Measurements from ENCODE around the gene NRXN3. TPM values are rescaled to one million over a fixed set of nuclear protein-coding genes. Genes with fewer than 3 reads are reported as not detected.
"Not testable (repeated sequence)": the region's sequence is repeated elsewhere in the genome, so short reads cannot be mapped to it uniquely, and the experiment has no call there.

Gene NRXN3
- total RNA-seq, 2 experiments from 2014 or later = not detected

DNA sequence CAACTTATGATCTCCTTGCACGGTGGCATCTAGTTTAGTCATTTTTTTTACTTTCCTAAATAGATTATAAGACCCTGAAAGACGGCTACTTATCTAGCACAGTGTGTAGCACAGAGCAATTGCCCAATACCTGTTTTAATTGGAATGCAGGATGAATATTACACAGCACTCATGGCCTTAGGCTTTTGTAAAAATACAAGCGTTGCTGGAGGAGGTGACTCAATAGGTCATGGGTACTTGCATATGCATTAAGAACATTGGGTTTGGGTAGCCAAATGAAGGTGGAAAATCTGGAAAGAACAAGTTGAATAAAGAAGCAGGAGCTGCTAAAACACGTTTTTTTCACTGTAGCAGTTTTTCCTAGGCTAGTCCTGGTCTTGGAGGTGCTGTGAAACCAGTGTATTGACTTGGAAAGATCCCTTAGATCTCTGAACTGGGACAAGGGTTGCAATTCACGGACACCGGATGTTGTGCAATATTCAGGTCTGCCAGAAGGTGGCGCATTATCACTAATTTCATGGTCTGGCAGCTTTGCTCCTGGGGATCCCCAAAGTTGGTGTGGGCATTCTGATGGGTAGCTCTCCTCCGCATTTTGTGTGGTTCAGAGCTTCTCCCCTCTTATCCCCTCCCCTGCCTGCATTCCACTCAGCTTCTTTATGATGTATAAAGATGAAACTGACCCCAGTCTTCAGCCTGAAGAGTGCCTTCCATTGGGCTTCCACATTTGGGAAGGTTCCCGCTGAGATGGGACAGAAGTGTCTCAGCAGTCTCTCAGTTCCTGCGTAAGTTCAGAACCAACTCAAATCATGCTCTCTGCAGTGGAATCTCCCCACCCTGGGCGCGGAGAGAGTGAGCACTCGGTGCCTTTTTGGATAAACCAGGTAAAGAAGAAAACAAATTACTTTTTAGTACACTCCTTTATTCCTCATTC lies 278.3 kb downstream of the NRXN3 start:
- no peaks in the 10 kb centered on the region for H3K4me1 Mint-ChIP-seq (ENCODE audit: low read depth)
- no peaks in the 10 kb centered on the region for H3K36me3 Mint-ChIP-seq
- peak; percentile 51 for DNase-seq
- ChIA-PET CTCF (interaction anchor here (2.0 kb wide), 1 partner anchor 118 kb away, joined by 8 read pairs; no protein-coding TSS in a partner anchor), POLR2A (no interaction called here)
- H3K9me3 Mint-ChIP-seq = no peaks in the 10 kb centered on the region
- no peak overlapping the region for H3K4me3 Mint-ChIP-seq
- peaks cover 2% of the 10 kb centered on the region for H3K27me3 Mint-ChIP-seq
- intact Hi-C loops (cut with micrococcal nuclease) = loop anchor here (1.0 to 5.0 kb wide), 3 partner anchors 118 to 249 kb away; no protein-coding TSS in a partner anchor
- H3K27ac Mint-ChIP-seq = no peak overlapping the region

DNA sequence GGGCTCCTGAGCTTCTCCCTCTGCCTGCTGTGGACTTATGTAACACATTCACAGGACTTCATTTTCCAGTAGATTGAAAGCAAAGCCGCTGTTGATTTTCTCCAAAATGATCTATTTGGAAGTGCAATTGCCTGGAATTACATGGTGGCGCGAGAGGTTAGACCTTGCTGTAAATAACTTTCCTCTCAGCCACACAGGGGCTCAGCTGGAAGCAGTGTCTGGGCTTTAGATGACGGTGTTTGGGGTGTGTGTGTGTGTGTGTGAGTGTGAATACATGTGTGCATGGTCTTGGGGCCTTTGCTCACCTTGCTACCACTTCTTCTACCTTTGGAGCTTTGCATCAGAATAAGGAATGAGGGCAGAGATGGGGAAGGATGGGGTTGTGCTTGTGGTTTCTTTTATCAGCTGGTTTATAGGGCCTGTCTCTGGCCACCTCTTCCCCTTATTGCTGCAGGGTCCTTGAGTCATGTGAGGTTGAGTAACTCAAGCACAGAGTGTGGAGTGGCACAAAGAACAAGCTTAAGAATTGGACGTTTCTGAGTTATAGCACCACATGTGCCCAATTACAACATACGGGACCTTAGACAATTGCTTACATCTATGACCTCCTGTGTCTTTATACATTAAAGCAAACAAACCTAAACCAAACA lies 280.6 kb downstream of the NRXN3 start:
- H3K9me3 Mint-ChIP-seq = no peaks in the 10 kb centered on the region
- ChIA-PET POLR2A (no interaction called here), CTCF (no interaction called here)
- intact Hi-C loops (cut with micrococcal nuclease) = no loop called here
- no peaks in the 10 kb centered on the region for H3K4me1 Mint-ChIP-seq (ENCODE audit: low read depth)
- no peaks in the 10 kb centered on the region for H3K36me3 Mint-ChIP-seq
- H3K27me3 Mint-ChIP-seq = peaks cover 2% of the 10 kb centered on the region
- no peak for DNase-seq
- H3K4me3 Mint-ChIP-seq = no peak overlapping the region
- H3K27ac Mint-ChIP-seq = no peak overlapping the region

DNA sequence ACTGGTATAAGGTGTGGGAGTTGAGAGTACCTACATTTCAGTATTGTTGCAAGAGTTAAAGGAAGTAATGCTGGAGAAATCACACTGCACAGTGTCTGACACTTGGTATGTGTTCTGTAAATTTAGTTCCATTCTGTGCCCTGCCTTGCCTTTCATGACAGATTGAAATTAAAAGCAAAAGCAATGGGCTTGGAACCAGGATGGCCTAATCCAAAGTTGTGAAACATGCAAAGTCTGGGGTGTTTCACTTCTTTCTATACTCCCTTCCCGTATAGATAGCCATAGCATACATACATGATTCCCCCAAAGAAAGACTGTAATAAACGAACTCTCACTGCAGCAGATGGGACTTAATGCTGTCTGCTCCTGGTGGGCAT lies 281.1 kb downstream of the NRXN3 start:
- no peaks in the 10 kb centered on the region for H3K4me1 Mint-ChIP-seq (ENCODE audit: low read depth)
- intact Hi-C loops (cut with micrococcal nuclease) = no loop called here
- H3K9me3 Mint-ChIP-seq = no peaks in the 10 kb centered on the region
- DNase-seq = no peak
- H3K27ac Mint-ChIP-seq = no peak overlapping the region
- no peak overlapping the region for H3K4me3 Mint-ChIP-seq
- no peaks in the 10 kb centered on the region for H3K36me3 Mint-ChIP-seq
- CTCF ChIA-PET = no interaction called here
- peaks cover 2% of the 10 kb centered on the region for H3K27me3 Mint-ChIP-seq
- POLR2A ChIA-PET = no interaction called here

DNA sequence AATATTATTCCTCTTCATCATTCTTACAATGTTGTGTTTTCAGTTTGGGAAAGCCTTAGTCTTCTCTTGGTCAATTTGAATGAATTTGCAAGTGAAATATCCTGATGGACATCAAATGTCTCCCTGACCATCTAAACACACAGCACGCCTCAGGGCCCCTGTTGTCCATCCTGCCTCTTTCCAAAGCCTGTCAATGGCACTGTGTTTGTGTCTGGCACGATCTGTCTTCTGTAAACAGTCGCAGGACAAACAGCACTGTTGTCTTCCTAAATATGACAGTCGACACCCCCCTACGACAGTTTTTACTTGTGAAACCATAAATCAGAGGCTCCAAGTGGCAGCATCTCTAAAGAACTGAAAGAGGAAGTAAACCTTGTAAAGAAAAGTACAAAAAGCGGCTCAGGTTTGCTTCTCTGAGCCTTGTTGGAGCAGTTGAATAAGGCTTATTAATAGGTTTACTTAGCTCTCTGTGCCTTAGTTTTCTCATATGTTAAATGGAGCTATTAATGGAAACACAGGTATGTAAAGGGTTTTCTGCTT lies 285.8 kb downstream of the NRXN3 start:
- DNase-seq = no peak
- Mint-ChIP-seq H3K27ac (no peak overlapping the region), H3K4me3 (no peak overlapping the region), H3K27me3 (no peaks in the 10 kb centered on the region), H3K4me1 (ENCODE audit: low read depth) (no peaks in the 10 kb centered on the region), H3K9me3 (no peaks in the 10 kb centered on the region), H3K36me3 (no peaks in the 10 kb centered on the region)
- intact Hi-C loops (cut with micrococcal nuclease) = no loop called here
- CTCF ChIA-PET = no interaction called here
- POLR2A ChIA-PET = no interaction called here

DNA sequence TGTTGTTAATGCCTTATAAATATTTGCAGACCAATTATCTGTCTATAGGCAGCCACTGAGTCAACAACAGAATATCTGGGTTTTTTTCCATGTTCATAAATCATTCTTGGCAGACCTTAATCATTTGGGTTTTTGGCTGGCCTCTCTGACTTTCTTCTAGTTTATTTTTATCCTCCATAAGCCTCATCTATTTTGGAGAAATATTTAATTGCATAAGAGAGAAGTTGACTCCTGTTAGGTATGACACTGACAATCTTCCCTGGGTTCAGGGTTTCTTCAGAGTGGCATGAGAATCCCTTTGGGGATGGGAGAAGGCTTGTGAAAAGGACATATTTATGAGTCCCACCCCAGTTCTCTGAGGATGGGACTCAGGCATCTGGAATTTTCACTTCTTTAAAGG lies 299.8 kb downstream of the NRXN3 start:
- Mint-ChIP-seq H3K27me3 (peaks cover 1% of the 10 kb centered on the region), H3K4me3 (no peak overlapping the region), H3K9me3 (peaks cover 6% of the 10 kb centered on the region), H3K4me1 (ENCODE audit: low read depth) (no peaks in the 10 kb centered on the region), H3K36me3 (no peaks in the 10 kb centered on the region), H3K27ac (no peak overlapping the region)
- no peak for DNase-seq
- CTCF ChIA-PET = no interaction called here
- POLR2A ChIA-PET = no interaction called here
- intact Hi-C loops (cut with micrococcal nuclease) = no loop called here

DNA sequence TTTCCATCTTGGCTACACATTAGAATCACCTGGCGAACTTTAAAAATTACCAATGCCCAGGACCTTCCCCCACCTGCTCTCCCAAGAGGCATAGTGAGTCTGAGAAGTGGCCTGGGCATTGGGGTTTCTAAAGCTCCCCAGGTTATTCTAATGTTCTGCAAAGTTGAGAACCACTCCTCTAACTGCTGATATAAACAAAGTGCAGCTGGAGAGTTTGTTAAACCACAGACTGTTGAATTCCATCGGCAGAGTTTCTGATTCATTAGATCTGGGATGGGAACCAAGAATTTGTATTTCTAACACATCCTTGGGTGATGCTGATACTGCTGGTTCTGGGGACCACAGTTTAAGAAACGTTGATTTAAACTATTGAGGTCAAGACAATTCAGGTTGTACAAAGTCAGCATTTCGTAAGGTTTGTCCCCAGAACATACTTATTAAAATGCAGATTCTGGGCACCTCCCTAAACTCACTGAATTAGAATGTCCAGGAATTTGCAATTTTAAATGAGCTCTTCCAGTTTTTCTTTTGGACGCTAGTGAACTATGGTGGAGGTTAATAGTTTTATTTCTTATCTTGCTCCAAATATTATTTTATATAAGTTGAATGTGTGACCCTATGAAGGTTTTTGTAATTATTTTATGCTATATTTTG lies 309.1 kb downstream of the NRXN3 start:
- CTCF ChIA-PET = no interaction called here
- Mint-ChIP-seq H3K27me3 (peaks cover 2% of the 10 kb centered on the region), H3K9me3 (no peaks in the 10 kb centered on the region), H3K4me3 (no peak overlapping the region), H3K4me1 (ENCODE audit: low read depth) (no peaks in the 10 kb centered on the region), H3K36me3 (no peaks in the 10 kb centered on the region), H3K27ac (no peak overlapping the region)
- intact Hi-C loops (cut with micrococcal nuclease) = no loop called here
- DNase-seq = no peak
- POLR2A ChIA-PET = no interaction called here

DNA sequence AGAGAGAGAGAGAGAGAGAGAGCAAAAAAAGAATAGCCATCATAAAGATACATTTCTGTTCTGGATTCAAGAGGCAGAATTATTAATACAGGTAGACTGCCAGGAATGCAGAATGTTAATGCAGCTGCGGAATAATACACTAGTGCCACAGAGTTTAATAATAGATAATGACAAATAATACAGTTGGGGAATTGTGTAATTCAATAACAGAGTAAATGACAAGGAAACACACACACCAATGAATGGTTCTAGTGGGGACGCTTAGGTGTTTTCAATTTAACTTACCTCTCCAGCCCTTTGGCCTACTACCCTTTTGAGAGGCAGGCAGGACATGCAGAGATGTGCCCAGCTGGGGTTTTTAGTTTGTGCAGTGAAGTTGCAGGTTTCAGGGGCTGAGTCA lies 313.9 kb downstream of the NRXN3 start:
- Mint-ChIP-seq H3K27ac (no peak overlapping the region), H3K4me3 (no peak overlapping the region), H3K27me3 (no peaks in the 10 kb centered on the region), H3K4me1 (ENCODE audit: low read depth) (no peaks in the 10 kb centered on the region), H3K9me3 (no peaks in the 10 kb centered on the region), H3K36me3 (no peaks in the 10 kb centered on the region)
- intact Hi-C loops (cut with micrococcal nuclease) = no loop called here
- CTCF ChIA-PET = no interaction called here
- no peak for DNase-seq
- POLR2A ChIA-PET = no interaction called here

DNA sequence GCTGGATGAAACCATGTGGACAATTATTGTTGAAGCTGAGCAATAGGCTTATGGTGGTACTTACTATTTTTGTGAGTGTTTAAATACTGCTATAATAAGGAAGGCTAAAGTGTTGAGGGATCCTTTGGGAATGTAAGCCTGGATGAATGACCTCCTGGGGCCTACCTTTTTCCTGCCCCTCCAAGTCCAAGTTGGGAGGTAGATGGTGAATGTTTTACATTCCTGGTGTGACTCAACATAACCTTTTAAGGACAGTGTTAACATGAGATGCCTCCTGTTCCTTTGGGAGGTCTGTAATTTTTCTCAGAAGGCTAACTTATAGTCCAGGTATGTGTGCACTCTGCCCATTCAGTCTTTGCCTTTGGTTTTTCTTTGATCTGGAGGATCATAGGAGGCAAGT lies 315.9 kb downstream of the NRXN3 start:
- CTCF ChIA-PET = no interaction called here
- Mint-ChIP-seq H3K27me3 (no peaks in the 10 kb centered on the region), H3K4me3 (no peak overlapping the region), H3K9me3 (no peaks in the 10 kb centered on the region), H3K27ac (no peak overlapping the region), H3K36me3 (no peaks in the 10 kb centered on the region), H3K4me1 (ENCODE audit: low read depth) (no peaks in the 10 kb centered on the region)
- DNase-seq = no peak
- POLR2A ChIA-PET = no interaction called here
- intact Hi-C loops (cut with micrococcal nuclease) = no loop called here

DNA sequence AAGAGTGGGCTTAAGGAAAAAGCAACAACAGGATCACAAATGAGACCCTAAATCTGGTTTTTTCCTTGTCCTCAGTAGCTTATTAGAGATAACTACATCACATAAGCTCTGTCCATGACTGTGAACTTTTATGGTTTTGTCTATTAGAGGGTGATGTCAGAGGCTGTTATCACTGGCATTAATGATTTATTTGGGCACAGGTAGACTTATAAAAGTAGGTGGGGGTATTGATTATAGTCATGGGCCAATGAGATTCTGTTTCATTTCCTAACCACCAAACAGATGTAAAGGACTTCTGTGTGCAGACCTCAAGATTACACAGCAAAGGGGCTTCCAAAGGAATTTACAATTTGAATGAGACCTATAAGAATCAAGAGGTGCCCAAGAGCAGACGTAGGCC lies 316.4 kb downstream of the NRXN3 start:
- Mint-ChIP-seq H3K27me3 (no peaks in the 10 kb centered on the region), H3K4me1 (ENCODE audit: low read depth) (no peaks in the 10 kb centered on the region), H3K36me3 (no peaks in the 10 kb centered on the region), H3K9me3 (no peaks in the 10 kb centered on the region), H3K27ac (no peak overlapping the region), H3K4me3 (no peak overlapping the region)
- POLR2A ChIA-PET = no interaction called here
- intact Hi-C loops (cut with micrococcal nuclease) = no loop called here
- CTCF ChIA-PET = no interaction called here
- no peak for DNase-seq

DNA sequence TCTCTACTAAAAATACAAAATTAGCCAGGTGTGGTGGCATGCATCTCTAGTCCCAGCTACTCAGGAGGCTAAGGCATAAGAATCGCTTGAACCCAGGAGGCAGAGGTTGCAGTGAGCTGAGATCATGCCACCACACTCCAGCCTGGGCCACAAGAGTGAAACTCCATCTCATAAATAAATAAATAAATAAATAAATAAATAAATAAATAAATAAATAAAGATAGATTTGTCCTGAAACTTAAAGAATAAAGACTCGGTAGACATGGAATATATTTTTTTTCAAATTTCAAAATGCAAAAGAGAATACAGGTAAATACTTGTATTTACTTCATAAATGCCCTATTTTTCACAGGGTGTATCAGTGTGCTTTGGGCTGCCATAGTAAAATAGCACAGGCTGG lies 317.4 kb downstream of the NRXN3 start:
- CTCF ChIA-PET = interaction anchor here (0.5 kb wide), 1 partner anchor 648 kb away, joined by 3 read pairs; no protein-coding TSS in a partner anchor
- intact Hi-C loops (cut with micrococcal nuclease); H3K36me3 Mint-ChIP-seq; H3K4me1 Mint-ChIP-seq (ENCODE audit: low read depth); H3K9me3 Mint-ChIP-seq; POLR2A ChIA-PET; H3K4me3 Mint-ChIP-seq; DNase-seq; H3K27ac Mint-ChIP-seq; H3K27me3 Mint-ChIP-seq: not testable (repeated sequence)

DNA sequence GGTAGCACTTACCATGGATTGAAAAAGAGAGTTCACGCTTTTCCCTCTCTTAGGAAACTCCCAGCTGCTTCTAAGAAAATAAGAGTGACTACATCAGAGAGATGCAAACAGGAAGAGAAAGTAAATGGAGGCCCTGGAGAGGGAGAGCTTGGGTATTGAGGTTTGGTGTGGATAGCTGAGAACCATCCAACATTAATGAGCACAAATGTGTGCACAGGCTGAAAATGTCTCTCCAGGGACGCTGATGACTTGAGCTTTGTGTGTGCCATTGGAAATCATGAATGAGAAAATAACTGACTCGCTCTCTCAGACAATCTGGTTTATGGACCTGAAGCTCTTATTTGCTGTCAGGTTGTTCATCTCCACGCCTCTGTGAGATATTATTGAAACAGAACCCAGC lies 318.8 kb downstream of the NRXN3 start:
- DNase-seq = no peak
- H3K9me3 Mint-ChIP-seq = no peaks in the 10 kb centered on the region
- no peak overlapping the region for H3K4me3 Mint-ChIP-seq
- ChIA-PET CTCF (no interaction called here), POLR2A (no interaction called here)
- intact Hi-C loops (cut with micrococcal nuclease) = no loop called here
- H3K27me3 Mint-ChIP-seq = no peaks in the 10 kb centered on the region
- no peak overlapping the region for H3K27ac Mint-ChIP-seq
- no peaks in the 10 kb centered on the region for H3K36me3 Mint-ChIP-seq
- H3K4me1 Mint-ChIP-seq (ENCODE audit: low read depth) = no peaks in the 10 kb centered on the region

DNA sequence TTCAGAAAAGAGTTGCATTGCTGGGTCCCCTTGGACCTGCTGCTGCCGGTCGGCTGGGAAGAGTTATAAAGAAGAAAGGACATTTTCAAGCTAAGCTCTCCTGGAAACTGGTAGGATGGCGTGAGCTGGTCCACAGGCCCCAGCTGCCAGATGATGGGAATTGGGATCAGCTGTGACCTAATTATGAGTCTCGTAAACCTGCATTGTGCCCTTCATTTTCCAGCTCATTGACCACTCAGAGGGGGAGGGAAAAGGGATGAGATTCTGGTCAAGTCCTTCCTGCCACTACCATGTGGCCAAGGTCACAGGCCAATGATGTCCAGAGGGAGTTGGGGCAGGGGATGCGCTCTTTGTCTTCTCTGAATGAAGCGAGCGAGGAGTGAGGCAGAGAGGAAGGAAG lies 320.9 kb downstream of the NRXN3 start:
- CTCF ChIA-PET = no interaction called here
- Mint-ChIP-seq H3K4me3 (no peak overlapping the region), H3K9me3 (no peaks in the 10 kb centered on the region), H3K27ac (no peak overlapping the region), H3K27me3 (no peaks in the 10 kb centered on the region), H3K4me1 (ENCODE audit: low read depth) (no peaks in the 10 kb centered on the region), H3K36me3 (no peaks in the 10 kb centered on the region)
- no peak for DNase-seq
- intact Hi-C loops (cut with micrococcal nuclease) = no loop called here
- POLR2A ChIA-PET = no interaction called here

Measured in activated CD4-positive, alpha-beta memory T cell treated with anti-CD3 and anti-CD28 coated beads for 36 hours (primary cell).